Caco-2 (cell line): ENCODE results near the gene DAPK1. TPM values are rescaled to one million over a fixed set of nuclear protein-coding genes. Genes with fewer than 3 reads are reported as not detected.

Experiments used
- BruUV-seq: library from RNA; stranded (reverse); fragments of 400-500 nt; replicated peaks from 2 replicates; lab custom pipeline; 2021; lab: Mats Ljungman, UMichigan
- CTCF ChIA-PET: fragments of 300-600 bp; sonication (Branson Sonifier 250); formaldehyde crosslinking; loops from one replicate; lab custom pipeline; 2022; ENCODE audit warnings: antibody characterized with exemption; lab: Charles Lee
- POLR2A ChIA-PET: fragments of 300-600 bp; sonication (Branson Sonifier 250); formaldehyde crosslinking; loops from one replicate; lab custom pipeline; 2022; ENCODE audit warnings: antibody characterized with exemption; lab: Charles Lee
- DNase-seq, 2 experiments: peaks; one replicate each; pipeline versions ENCODE4 v3.0.0 to v3.0.0-alpha.2; 2020 to 2022
- H3K27me3 ChIP-seq: replicated peaks from 2 replicates; pipeline ENCODE4 v1.6.0; 2011; ENCODE audit warnings: low read length; ENCODE audit not compliant: control insufficient read depth, insufficient read depth
- H3K36me3 ChIP-seq: 2 replicates; pipeline ENCODE4 v1.5.1; 2011; ENCODE audit warnings: low read length; ENCODE audit not compliant: control insufficient read depth, insufficient read depth
- H3K4me1 ChIP-seq: fragments of 250-450 bp; sonication (Bioruptor Pico); 2 replicates; pipeline ENCODE4 v1.5.1; 2020; ENCODE audit warnings: mild to moderate bottlenecking
- H3K4me3 ChIP-seq: 2 replicates; pipeline ENCODE4 v1.5.1; 2011; ENCODE audit warnings: low read depth, mild to moderate bottlenecking, control low read depth, low read length
- H3K9me3 ChIP-seq: fragments of 250-450 bp; sonication (Bioruptor Pico); 2 replicates; pipeline ENCODE4 v1.5.1; 2020; ENCODE audit warnings: mild to moderate bottlenecking, moderate library complexity
- H3K27ac Mint-ChIP-seq: one replicate; pipeline ENCODE4 v1.8.0; 2022; ENCODE audit warnings: mixed read lengths; ENCODE audit not compliant: unreplicated experiment
- H3K27me3 Mint-ChIP-seq: one replicate; pipeline ENCODE4 v1.8.0; 2022; ENCODE audit warnings: mixed read lengths; ENCODE audit not compliant: insufficient read depth, unreplicated experiment
- H3K36me3 Mint-ChIP-seq: one replicate; pipeline ENCODE4 v1.8.0; 2022; ENCODE audit warnings: mild to moderate bottlenecking, mixed read lengths; ENCODE audit not compliant: insufficient read depth, unreplicated experiment
- H3K4me1 Mint-ChIP-seq: one replicate; pipeline ENCODE4 v1.8.0; 2022; ENCODE audit warnings: low read depth, mixed read lengths; ENCODE audit not compliant: unreplicated experiment
- H3K4me3 Mint-ChIP-seq: one replicate; pipeline ENCODE4 v1.8.0; 2022; ENCODE audit warnings: mild to moderate bottlenecking, moderate library complexity, mixed read lengths; ENCODE audit not compliant: unreplicated experiment
- H3K9me3 Mint-ChIP-seq: one replicate; pipeline ENCODE4 v1.8.0; 2022; ENCODE audit warnings: mixed read lengths; ENCODE audit not compliant: unreplicated experiment
- intact Hi-C: fragments of 100-400 bp; cut with micrococcal nuclease; formaldehyde crosslinking; loops from one replicate; pipeline ENCODE4 v1.10.0; 2022; ENCODE audit not compliant: unreplicated experiment
- total RNA-seq: library from RNA; stranded (reverse); gene quantifications from 2 replicates; pipeline ENCODE4 v1.2.3, GENCODE V29; 2022
- TF ChIP-seq, protein P1 (sequence below), 2 experiments: fragments of 200-600 bp in 1 of 2; IDR thresholded peaks; 1 replicate in 1 of 2; 2 replicates in 1 of 2; pipeline versions ENCODE4 v1.5.1 to v1.8.0; 2011 to 2022; ENCODE audit warnings: antibody characterized with exemption in 1 of 2, control low read depth in 1 of 2, inconsistent platforms in 1 of 2, low read depth in 1 of 2, low read length in 1 of 2, mild to moderate bottlenecking in 1 of 2, moderate library complexity in 1 of 2; ENCODE audit not compliant: insufficient read depth in 1 of 2, severe bottlenecking in 1 of 2, unreplicated experiment in 1 of 2

Gene DAPK1
- total RNA-seq, 1 experiment from 2014 or later: 79.2 TPM

DNA sequence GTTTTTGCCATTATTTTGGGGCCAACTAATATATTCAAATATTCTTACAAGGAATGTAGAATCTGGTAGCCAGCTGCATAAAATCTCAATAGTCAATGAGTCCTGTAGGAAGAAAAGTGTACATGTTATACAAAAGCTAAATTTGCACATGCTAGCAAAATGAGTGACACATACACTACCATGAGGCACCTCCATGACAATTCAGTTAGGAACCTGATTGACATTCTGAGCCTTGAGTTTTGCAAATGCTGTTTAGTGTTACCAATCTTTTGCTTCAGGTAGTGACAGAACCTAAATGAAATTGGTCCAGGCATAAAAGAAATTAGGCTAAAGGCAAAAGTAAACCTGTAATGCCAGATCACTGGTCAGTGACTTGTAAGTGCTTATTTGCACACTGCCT, 6.8 kb upstream of the DAPK1 start:
- TF ChIP-seq, protein P1, sequence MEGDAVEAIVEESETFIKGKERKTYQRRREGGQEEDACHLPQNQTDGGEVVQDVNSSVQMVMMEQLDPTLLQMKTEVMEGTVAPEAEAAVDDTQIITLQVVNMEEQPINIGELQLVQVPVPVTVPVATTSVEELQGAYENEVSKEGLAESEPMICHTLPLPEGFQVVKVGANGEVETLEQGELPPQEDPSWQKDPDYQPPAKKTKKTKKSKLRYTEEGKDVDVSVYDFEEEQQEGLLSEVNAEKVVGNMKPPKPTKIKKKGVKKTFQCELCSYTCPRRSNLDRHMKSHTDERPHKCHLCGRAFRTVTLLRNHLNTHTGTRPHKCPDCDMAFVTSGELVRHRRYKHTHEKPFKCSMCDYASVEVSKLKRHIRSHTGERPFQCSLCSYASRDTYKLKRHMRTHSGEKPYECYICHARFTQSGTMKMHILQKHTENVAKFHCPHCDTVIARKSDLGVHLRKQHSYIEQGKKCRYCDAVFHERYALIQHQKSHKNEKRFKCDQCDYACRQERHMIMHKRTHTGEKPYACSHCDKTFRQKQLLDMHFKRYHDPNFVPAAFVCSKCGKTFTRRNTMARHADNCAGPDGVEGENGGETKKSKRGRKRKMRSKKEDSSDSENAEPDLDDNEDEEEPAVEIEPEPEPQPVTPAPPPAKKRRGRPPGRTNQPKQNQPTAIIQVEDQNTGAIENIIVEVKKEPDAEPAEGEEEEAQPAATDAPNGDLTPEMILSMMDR (IDR thresholded peaks at IDR 0.05; ENCODE audit: insufficient read depth in 1 of 2, low read depth in 1 of 2, low read length in 1 of 2, severe bottlenecking in 1 of 2, unreplicated experiment in 1 of 2): no peak
- intact Hi-C loops: no loop called here
- Mint-ChIP-seq H3K27me3 (no peaks in the 10 kb centered on the region), H3K27ac (no peak overlapping the region), H3K9me3 (no peaks in the 10 kb centered on the region), H3K36me3 (no peaks in the 10 kb centered on the region), H3K4me1 (no peaks in the 10 kb centered on the region), H3K4me3 (no peak overlapping the region)
- H3K36me3 ChIP-seq: no peaks in the 10 kb centered on the region
- H3K4me3 ChIP-seq: no peak overlapping the region
- DNase-seq: no peak
- H3K27me3 ChIP-seq: no peaks in the 10 kb centered on the region
- no TSS peak for BruUV-seq
- CTCF ChIA-PET: no interaction called here
- H3K4me1 ChIP-seq: no peaks in the 10 kb centered on the region
- no peaks in the 10 kb centered on the region for H3K9me3 ChIP-seq
- POLR2A ChIA-PET: no interaction called here

DNA sequence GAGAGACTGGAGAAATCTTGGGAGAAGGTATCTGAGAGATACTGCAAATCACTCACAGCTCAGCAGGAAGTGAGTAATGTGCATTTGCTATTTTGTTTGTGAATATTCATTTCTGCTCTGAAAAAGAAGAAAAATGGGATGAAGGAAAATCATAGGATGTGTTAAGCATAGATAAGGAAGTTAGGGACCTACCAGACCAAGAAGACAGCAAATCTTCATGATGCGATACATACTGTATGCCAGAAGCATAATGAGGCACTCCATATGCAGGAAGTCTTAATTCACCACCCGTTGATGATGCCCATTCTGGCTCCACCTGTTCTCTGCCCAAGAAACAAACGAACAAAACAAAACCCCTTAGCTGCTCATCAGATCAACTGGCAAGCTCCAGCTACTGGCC, 6.1 kb upstream of the DAPK1 start:
- intact Hi-C loops: no loop called here
- POLR2A ChIA-PET: no interaction called here
- TF ChIP-seq, protein P1 (IDR thresholded peaks at IDR 0.05; ENCODE audit: insufficient read depth in 1 of 2, low read depth in 1 of 2, low read length in 1 of 2, severe bottlenecking in 1 of 2, unreplicated experiment in 1 of 2): no peak
- H3K36me3 Mint-ChIP-seq: no peaks in the 10 kb centered on the region
- DNase-seq: no peak
- H3K4me1 Mint-ChIP-seq: no peaks in the 10 kb centered on the region
- no peak overlapping the region for H3K27ac Mint-ChIP-seq
- H3K4me3 Mint-ChIP-seq: no peak overlapping the region
- no peaks in the 10 kb centered on the region for H3K9me3 Mint-ChIP-seq
- Histone ChIP-seq H3K9me3 (no peaks in the 10 kb centered on the region), H3K4me3 (no peak overlapping the region), H3K36me3 (no peaks in the 10 kb centered on the region), H3K27me3 (no peaks in the 10 kb centered on the region), H3K4me1 (no peaks in the 10 kb centered on the region)
- BruUV-seq: no TSS peak
- CTCF ChIA-PET: no interaction called here
- no peaks in the 10 kb centered on the region for H3K27me3 Mint-ChIP-seq

DNA sequence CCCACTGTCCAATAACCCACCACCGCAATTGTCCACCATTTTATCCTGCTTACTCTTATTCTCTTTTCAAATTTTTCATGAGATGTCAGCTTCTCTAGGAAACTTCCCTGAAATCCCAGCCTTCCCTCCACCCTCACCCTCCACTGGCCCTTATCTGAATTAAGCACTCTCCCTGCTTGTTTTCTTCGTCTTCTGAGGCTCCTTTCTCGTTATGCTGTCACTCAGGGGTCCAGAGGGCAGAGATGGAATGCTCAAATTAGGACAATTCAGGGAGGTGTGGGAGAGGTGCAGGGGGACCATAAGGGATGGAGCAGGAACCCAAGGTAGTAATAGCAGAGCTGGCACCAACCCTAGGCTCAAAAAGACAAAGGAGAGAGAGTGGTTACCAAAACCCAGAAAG, 5.0 kb upstream of the DAPK1 start:
- Mint-ChIP-seq H3K27me3 (no peaks in the 10 kb centered on the region), H3K27ac (no peak overlapping the region), H3K9me3 (no peaks in the 10 kb centered on the region), H3K4me1 (no peaks in the 10 kb centered on the region), H3K36me3 (no peaks in the 10 kb centered on the region), H3K4me3 (no peak overlapping the region)
- BruUV-seq: no TSS peak
- intact Hi-C loops: no loop called here
- no peak overlapping the region for H3K4me3 ChIP-seq
- TF ChIP-seq, protein P1 (IDR thresholded peaks at IDR 0.05; ENCODE audit: insufficient read depth in 1 of 2, low read depth in 1 of 2, low read length in 1 of 2, severe bottlenecking in 1 of 2, unreplicated experiment in 1 of 2): no peak
- no peaks in the 10 kb centered on the region for H3K9me3 ChIP-seq
- H3K36me3 ChIP-seq: no peaks in the 10 kb centered on the region
- H3K27me3 ChIP-seq: no peaks in the 10 kb centered on the region
- H3K4me1 ChIP-seq: no peaks in the 10 kb centered on the region
- ChIA-PET CTCF (no interaction called here), POLR2A (no interaction called here)
- DNase-seq: no peak
